ENCODE results near the gene BCL7A. TPM values are rescaled to one million over a fixed set of nuclear protein-coding genes. Genes with fewer than 3 reads are reported as not detected.
A peak's percentile ranks its signal among the peaks of the same experiment; 100 is the strongest.
"Not testable (repeated sequence)": the region's sequence is repeated elsewhere in the genome, so short reads cannot be mapped to it uniquely, and the experiment has no call there.

Gene BCL7A
- polyA plus RNA-seq, 4 donors = 0.22 to 10.4 (median 3.4) TPM

DNA sequence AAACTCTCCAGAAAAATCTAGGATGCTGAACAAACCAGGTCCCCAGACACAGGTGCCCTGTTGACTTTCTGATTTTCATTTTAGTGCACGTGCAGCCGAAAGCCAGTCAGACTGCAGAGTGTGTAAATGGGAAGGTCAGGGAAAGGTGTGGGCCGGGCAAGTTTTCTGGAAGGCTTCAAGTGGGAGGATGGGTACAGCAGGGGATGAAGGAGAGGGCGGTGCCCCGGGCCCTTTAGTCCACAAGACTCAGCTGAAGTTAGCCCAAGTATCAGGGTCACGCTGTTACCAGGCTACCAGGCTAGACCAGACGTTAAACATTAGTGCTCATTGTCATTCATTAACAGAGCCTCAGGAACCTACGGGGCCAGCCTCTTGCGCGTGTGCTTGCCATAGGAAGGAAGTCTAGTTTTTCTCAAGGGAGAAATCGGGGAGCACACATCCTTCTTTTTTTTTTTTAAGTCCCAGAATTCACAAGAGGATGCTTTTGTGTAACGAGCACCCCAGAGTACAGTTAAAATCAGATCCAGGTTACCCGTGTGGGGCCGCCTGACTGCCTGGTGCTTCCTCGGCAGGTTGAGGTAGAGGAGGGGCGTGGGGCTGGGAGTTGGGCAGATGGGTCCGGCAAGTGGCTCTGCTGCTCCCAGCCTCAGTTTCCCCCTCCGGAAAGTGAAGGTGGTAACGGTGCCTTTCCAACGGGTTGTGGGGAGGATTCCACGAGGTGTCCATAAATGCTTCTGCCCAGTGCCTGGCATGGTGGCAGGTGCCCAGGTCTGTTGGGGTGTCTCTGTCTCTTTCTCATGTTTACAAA is 19.1 kb downstream of the BCL7A start:
- H3K27me3 ChIP-seq (ENCODE audit: control insufficient read depth in 3 of 3, insufficient read depth in 3 of 3, low read length in 3 of 3) = no peaks in the 10 kb centered on the region
- no peaks in the 10 kb centered on the region for H3K9me3 ChIP-seq (ENCODE audit: control insufficient read depth in 2 of 2, insufficient read depth in 1 of 2, low read depth in 1 of 2, low read length in 1 of 2)
- peak overlapping the region; percentile 6 to 75 (median 45) for H3K27ac ChIP-seq (ENCODE audit: low read depth in 1 of 3, low read length in 2 of 3)
- H3K4me3 ChIP-seq (ENCODE audit: low read depth in 1 of 3, low read length in 3 of 3) = no peak overlapping the region
- FAIRE-seq (no peak), DNase-seq (peak; percentile 86 to 90)
- peaks cover 0 to 67% (median 0%) of the 10 kb centered on the region in 3 donors for H3K36me3 ChIP-seq (ENCODE audit: control insufficient read depth in 3 of 3, insufficient read depth in 2 of 3, low read depth in 1 of 3, low read length in 3 of 3)
- peaks cover 0 to 14% (median 2%) of the 10 kb centered on the region in 3 donors for H3K4me1 ChIP-seq (ENCODE audit: control insufficient read depth in 3 of 3, insufficient read depth in 2 of 3, low read depth in 1 of 3, low read length in 2 of 3)
- 37 to 70% (median 56%) methylated on average over 21 of the region's 21 CpGs for WGBS, 3 donors

- WGBS, 3 donors = 90 to 96% (median 90%) methylated on average over 3 of the region's 3 CpGs
- peaks cover 0 to 14% (median 2%) of the 10 kb centered on the region in 3 donors for H3K4me1 ChIP-seq (ENCODE audit: control insufficient read depth in 3 of 3, insufficient read depth in 2 of 3, low read depth in 1 of 3, low read length in 2 of 3)
- H3K27ac ChIP-seq (ENCODE audit: low read depth in 1 of 3, low read length in 2 of 3) = peak overlapping the region in 1 of 3 donors; percentile 75
- H3K9me3 ChIP-seq (ENCODE audit: control insufficient read depth in 2 of 2, insufficient read depth in 1 of 2, low read depth in 1 of 2, low read length in 1 of 2); H3K4me3 ChIP-seq (ENCODE audit: low read depth in 1 of 3, low read length in 3 of 3); DNase-seq; H3K27me3 ChIP-seq (ENCODE audit: control insufficient read depth in 3 of 3, insufficient read depth in 3 of 3, low read length in 3 of 3); FAIRE-seq: not testable (repeated sequence)
- peaks cover 0 to 67% (median 0%) of the 10 kb centered on the region in 3 donors for H3K36me3 ChIP-seq (ENCODE audit: control insufficient read depth in 3 of 3, insufficient read depth in 2 of 3, low read depth in 1 of 3, low read length in 3 of 3)
Observed at GRCh38 chr12:122041458-122041857, 19.8 kb downstream of the BCL7A start.

GRCh38 chr12:122042910-122043309 is 21.2 kb downstream of the BCL7A start:
- H3K27ac ChIP-seq (ENCODE audit: low read depth in 1 of 3, low read length in 2 of 3) = no peak overlapping the region
- WGBS, 3 donors = 84 to 89% (median 88%) methylated on average over 11 of the region's 11 CpGs
- FAIRE-seq = no peak

DNA sequence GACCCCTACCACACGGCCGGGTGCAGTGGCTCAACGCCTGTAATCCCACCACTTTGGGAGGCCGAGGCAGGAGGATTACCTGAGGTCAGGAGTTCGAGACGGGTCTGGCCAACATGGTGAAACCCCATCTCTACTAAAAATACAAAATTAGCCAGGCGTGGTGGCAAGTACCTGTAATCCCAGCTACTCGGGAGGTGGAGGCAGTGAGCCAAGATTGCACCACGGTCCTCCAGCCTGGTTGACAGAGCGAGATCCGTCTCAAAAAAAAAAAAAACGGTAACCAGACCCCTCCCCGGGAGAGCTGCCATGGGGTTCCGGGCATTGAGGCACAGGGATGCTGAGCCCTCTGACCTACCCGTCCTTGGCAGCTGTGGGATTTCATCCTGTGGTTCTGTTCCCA is 21.8 kb downstream of the BCL7A start:
- peaks cover 0 to 14% (median 2%) of the 10 kb centered on the region in 3 donors for H3K4me1 ChIP-seq (ENCODE audit: control insufficient read depth in 3 of 3, insufficient read depth in 2 of 3, low read depth in 1 of 3, low read length in 2 of 3)
- no peak overlapping the region for H3K27ac ChIP-seq (ENCODE audit: low read depth in 1 of 3, low read length in 2 of 3)
- DNase-seq = no peak
- H3K4me3 ChIP-seq (ENCODE audit: low read depth in 1 of 3, low read length in 3 of 3) = no peak overlapping the region
- FAIRE-seq = no peak
- no peaks in the 10 kb centered on the region for H3K27me3 ChIP-seq (ENCODE audit: control insufficient read depth in 3 of 3, insufficient read depth in 3 of 3, low read length in 3 of 3)
- peaks cover 0 to 69% (median 0%) of the 10 kb centered on the region in 3 donors for H3K36me3 ChIP-seq (ENCODE audit: control insufficient read depth in 3 of 3, insufficient read depth in 2 of 3, low read depth in 1 of 3, low read length in 3 of 3)
- 93 to 95% (median 94%) methylated on average over 13 to 15 of the region's 15 CpGs for WGBS, 3 donors
- H3K9me3 ChIP-seq (ENCODE audit: control insufficient read depth in 2 of 2, insufficient read depth in 1 of 2, low read depth in 1 of 2, low read length in 1 of 2) = no peaks in the 10 kb centered on the region

More at GRCh38 chr12:122042910-122043309, 21.2 kb downstream of the BCL7A start:
- Histone ChIP-seq H3K4me1 (ENCODE audit: control insufficient read depth in 3 of 3, insufficient read depth in 2 of 3, low read depth in 1 of 3, low read length in 2 of 3) (peaks cover 0 to 14% (median 2%) of the 10 kb centered on the region in 3 donors), H3K27me3 (ENCODE audit: control insufficient read depth in 3 of 3, insufficient read depth in 3 of 3, low read length in 3 of 3) (no peaks in the 10 kb centered on the region), H3K9me3 (ENCODE audit: control insufficient read depth in 2 of 2, insufficient read depth in 1 of 2, low read depth in 1 of 2, low read length in 1 of 2) (no peaks in the 10 kb centered on the region), H3K4me3 (ENCODE audit: low read depth in 1 of 3, low read length in 3 of 3) (no peak overlapping the region), H3K36me3 (ENCODE audit: control insufficient read depth in 3 of 3, insufficient read depth in 2 of 3, low read depth in 1 of 3, low read length in 3 of 3) (peaks cover 0 to 65% (median 0%) of the 10 kb centered on the region in 3 donors)
- no peak for DNase-seq

DNA sequence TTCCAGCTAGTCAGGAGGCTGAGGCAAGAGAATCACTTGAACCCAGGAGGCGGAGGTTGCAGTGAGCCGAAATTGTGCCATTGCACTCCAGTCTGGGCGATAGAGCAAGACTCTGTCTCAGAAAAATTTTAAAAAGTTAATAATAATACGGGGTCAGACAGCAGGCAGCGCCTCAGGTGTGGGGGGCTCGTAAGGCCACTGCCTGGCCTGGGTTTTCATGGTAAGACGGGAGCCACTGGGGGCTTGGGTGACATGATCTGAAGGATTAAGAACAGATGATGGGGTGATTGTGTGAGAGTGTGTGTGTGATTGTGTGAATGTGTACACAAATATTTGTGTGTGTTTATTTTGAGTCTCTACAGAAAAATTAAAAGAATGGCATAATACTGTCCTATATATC is 23.6 kb downstream of the BCL7A start:
- no peak overlapping the region for H3K27ac ChIP-seq (ENCODE audit: low read depth in 1 of 3, low read length in 2 of 3)
- FAIRE-seq = no peak
- H3K4me1 ChIP-seq (ENCODE audit: control insufficient read depth in 3 of 3, insufficient read depth in 2 of 3, low read depth in 1 of 3, low read length in 2 of 3) = peaks cover 0 to 11% (median 2%) of the 10 kb centered on the region in 3 donors
- H3K27me3 ChIP-seq (ENCODE audit: control insufficient read depth in 3 of 3, insufficient read depth in 3 of 3, low read length in 3 of 3) = no peaks in the 10 kb centered on the region
- WGBS, 3 donors = 95 to 99% (median 98%) methylated on average over 7 of the region's 7 CpGs
- no peaks in the 10 kb centered on the region for H3K9me3 ChIP-seq (ENCODE audit: control insufficient read depth in 2 of 2, insufficient read depth in 1 of 2, low read depth in 1 of 2, low read length in 1 of 2)
- peaks cover 0 to 77% (median 0%) of the 10 kb centered on the region in 3 donors for H3K36me3 ChIP-seq (ENCODE audit: control insufficient read depth in 3 of 3, insufficient read depth in 2 of 3, low read depth in 1 of 3, low read length in 3 of 3)
- no peak for DNase-seq
- no peak overlapping the region for H3K4me3 ChIP-seq (ENCODE audit: low read depth in 1 of 3, low read length in 3 of 3)

GRCh38 chr12:122046145-122046544 is 24.5 kb downstream of the BCL7A start:
- DNase-seq = no peak
- H3K27ac ChIP-seq (ENCODE audit: low read depth in 1 of 3, low read length in 2 of 3) = no peak overlapping the region
- no peaks in the 10 kb centered on the region for H3K9me3 ChIP-seq (ENCODE audit: control insufficient read depth in 2 of 2, insufficient read depth in 1 of 2, low read depth in 1 of 2, low read length in 1 of 2)
- no peak for FAIRE-seq
- H3K36me3 ChIP-seq (ENCODE audit: control insufficient read depth in 3 of 3, insufficient read depth in 2 of 3, low read depth in 1 of 3, low read length in 3 of 3) = peaks cover 0 to 82% (median 0%) of the 10 kb centered on the region in 3 donors
- H3K4me3 ChIP-seq (ENCODE audit: low read depth in 1 of 3, low read length in 3 of 3) = no peak overlapping the region
- no peaks in the 10 kb centered on the region for H3K27me3 ChIP-seq (ENCODE audit: control insufficient read depth in 3 of 3, insufficient read depth in 3 of 3, low read length in 3 of 3)
- WGBS, 3 donors = 96 to 98% (median 96%) methylated on average over 7 of the region's 7 CpGs
- H3K4me1 ChIP-seq (ENCODE audit: control insufficient read depth in 3 of 3, insufficient read depth in 2 of 3, low read depth in 1 of 3, low read length in 2 of 3) = peaks cover 0 to 6% (median 0%) of the 10 kb centered on the region in 3 donors

- no peaks in the 10 kb centered on the region for H3K27me3 ChIP-seq (ENCODE audit: control insufficient read depth in 3 of 3, insufficient read depth in 3 of 3, low read length in 3 of 3)
- no peaks in the 10 kb centered on the region for H3K9me3 ChIP-seq (ENCODE audit: control insufficient read depth in 2 of 2, insufficient read depth in 1 of 2, low read depth in 1 of 2, low read length in 1 of 2)
- DNase-seq = no peak
- no peak overlapping the region for H3K4me3 ChIP-seq (ENCODE audit: low read depth in 1 of 3, low read length in 3 of 3)
- WGBS, 3 donors = 94 to 95% (median 95%) methylated on average over 8 of the region's 8 CpGs
- H3K36me3 ChIP-seq (ENCODE audit: control insufficient read depth in 3 of 3, insufficient read depth in 2 of 3, low read depth in 1 of 3, low read length in 3 of 3) = peaks cover 0 to 74% (median 0%) of the 10 kb centered on the region in 3 donors
- no peak overlapping the region for H3K27ac ChIP-seq (ENCODE audit: low read depth in 1 of 3, low read length in 2 of 3)
- FAIRE-seq = no peak
- H3K4me1 ChIP-seq (ENCODE audit: control insufficient read depth in 3 of 3, insufficient read depth in 2 of 3, low read depth in 1 of 3, low read length in 2 of 3) = peaks cover 0 to 3% (median 0%) of the 10 kb centered on the region in 3 donors
Observed at GRCh38 chr12:122048151-122048550, 26.5 kb downstream of the BCL7A start.

DNA sequence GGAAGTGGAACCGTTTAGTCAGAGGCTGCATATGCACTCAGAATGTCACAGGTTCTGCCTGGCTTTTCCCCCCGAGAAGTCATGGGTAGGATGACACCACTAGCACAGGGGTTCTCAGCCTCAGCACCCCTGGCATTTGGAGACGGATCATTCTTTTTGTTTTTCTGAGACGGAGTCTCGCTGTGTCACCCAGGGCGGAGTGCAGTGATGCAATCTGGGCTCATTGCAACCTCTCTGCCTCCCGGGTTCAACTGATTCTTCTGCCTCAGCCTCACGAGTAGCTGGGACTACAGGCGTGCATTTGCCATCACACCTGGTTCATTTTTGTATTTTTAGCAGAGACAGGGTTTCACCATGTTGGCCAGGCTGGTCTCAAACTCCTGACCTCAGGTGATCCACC is 28.1 kb downstream of the BCL7A start:
- Histone ChIP-seq H3K36me3 (ENCODE audit: control insufficient read depth in 3 of 3, insufficient read depth in 2 of 3, low read depth in 1 of 3, low read length in 3 of 3) (peaks cover 0 to 66% (median 0%) of the 10 kb centered on the region in 3 donors), H3K4me3 (ENCODE audit: low read depth in 1 of 3, low read length in 3 of 3) (no peak overlapping the region), H3K27me3 (ENCODE audit: control insufficient read depth in 3 of 3, insufficient read depth in 3 of 3, low read length in 3 of 3) (no peaks in the 10 kb centered on the region), H3K4me1 (ENCODE audit: control insufficient read depth in 3 of 3, insufficient read depth in 2 of 3, low read depth in 1 of 3, low read length in 2 of 3) (peaks cover 0 to 8% (median 0%) of the 10 kb centered on the region in 3 donors), H3K27ac (ENCODE audit: low read depth in 1 of 3, low read length in 2 of 3) (no peak overlapping the region), H3K9me3 (ENCODE audit: control insufficient read depth in 2 of 2, insufficient read depth in 1 of 2, low read depth in 1 of 2, low read length in 1 of 2) (no peaks in the 10 kb centered on the region)
- DNase-seq (no peak), FAIRE-seq (no peak)
- WGBS, 3 donors = 86 to 88% (median 88%) methylated on average over 9 of the region's 9 CpGs
